ENCODE results near the gene GPR135.

DNA sequence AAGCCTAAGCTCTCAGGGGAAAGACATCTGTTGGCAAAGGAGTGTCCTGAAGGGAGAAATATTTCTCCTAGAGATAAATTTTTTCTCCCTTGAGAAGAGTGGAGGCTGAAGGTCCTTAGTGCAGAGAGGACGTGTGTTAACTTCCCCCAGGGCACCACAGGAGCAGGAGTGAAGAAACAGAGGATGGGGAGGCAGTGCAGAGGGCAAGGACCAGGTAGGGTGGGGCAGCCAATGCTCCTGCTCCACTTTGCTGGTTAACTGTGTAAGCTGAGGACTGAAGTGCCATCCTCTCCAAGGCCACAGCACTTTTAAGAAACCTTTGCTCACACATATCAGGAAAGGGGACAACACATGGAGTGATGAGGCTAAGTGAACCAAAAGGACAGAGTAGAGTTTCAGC, 15.0 kb upstream of the GPR135 start:
- TF ChIP-seq, protein P1, sequence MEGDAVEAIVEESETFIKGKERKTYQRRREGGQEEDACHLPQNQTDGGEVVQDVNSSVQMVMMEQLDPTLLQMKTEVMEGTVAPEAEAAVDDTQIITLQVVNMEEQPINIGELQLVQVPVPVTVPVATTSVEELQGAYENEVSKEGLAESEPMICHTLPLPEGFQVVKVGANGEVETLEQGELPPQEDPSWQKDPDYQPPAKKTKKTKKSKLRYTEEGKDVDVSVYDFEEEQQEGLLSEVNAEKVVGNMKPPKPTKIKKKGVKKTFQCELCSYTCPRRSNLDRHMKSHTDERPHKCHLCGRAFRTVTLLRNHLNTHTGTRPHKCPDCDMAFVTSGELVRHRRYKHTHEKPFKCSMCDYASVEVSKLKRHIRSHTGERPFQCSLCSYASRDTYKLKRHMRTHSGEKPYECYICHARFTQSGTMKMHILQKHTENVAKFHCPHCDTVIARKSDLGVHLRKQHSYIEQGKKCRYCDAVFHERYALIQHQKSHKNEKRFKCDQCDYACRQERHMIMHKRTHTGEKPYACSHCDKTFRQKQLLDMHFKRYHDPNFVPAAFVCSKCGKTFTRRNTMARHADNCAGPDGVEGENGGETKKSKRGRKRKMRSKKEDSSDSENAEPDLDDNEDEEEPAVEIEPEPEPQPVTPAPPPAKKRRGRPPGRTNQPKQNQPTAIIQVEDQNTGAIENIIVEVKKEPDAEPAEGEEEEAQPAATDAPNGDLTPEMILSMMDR (conservative IDR thresholded peaks at IDR 0.05 in 1 of 2, IDR thresholded peaks at IDR 0.05 in 1 of 2; ENCODE audit: low read depth in 1 of 2, low read length in 2 of 2), result no peak
- no peak for TF ChIP-seq EZH2 (IDR thresholded peaks at IDR 0.05; ENCODE audit: low read length, missing control alignments)
